Smooth muscle cell (in vitro differentiated cells): ENCODE data around the gene SPON2. TPM values are rescaled to one million over a fixed set of nuclear protein-coding genes. Genes with fewer than 3 reads are reported as not detected.

Experiments
- DNase-seq: peaks from one replicate; lab custom pipeline; 2025; ENCODE audit not compliant: unreplicated experiment; lab: John Stamatoyannopoulos, UW
- H2AFZ ChIP-seq: fragments of 200-600 bp; sonication (generic); 2 replicates; pipeline ENCODE4 v1.6.0; 2016; ENCODE audit warnings: antibody characterized with exemption, low read depth, mild to moderate bottlenecking
- H3F3A ChIP-seq: fragments of 200-600 bp; sonication (generic); 2 replicates; pipeline ENCODE4 v1.6.0; 2017; ENCODE audit warnings: antibody characterized with exemption, low read depth
- H3K27ac ChIP-seq: fragments of 200-600 bp; sonication (generic); 2 replicates; pipeline ENCODE4 v1.5.1; 2016; ENCODE audit warnings: low read depth, mild to moderate bottlenecking
- H3K27me3 ChIP-seq: fragments of 200-600 bp; sonication (generic); 2 replicates; pipeline ENCODE4 v1.6.1; 2016; ENCODE audit warnings: low read depth, mild to moderate bottlenecking
- H3K36me3 ChIP-seq: fragments of 200-600 bp; sonication (generic); 2 replicates; pipeline ENCODE4 v1.5.1; 2016; ENCODE audit warnings: low read depth
- H3K4me1 ChIP-seq: fragments of 200-600 bp; sonication (generic); 2 replicates; pipeline ENCODE4 v1.5.1; 2016; ENCODE audit warnings: low read depth
- H3K4me2 ChIP-seq: fragments of 200-600 bp; sonication (generic); 2 replicates; pipeline ENCODE4 v1.6.0; 2016; ENCODE audit warnings: mild to moderate bottlenecking
- H3K4me3 ChIP-seq: fragments of 200-600 bp; sonication (generic); 2 replicates; pipeline ENCODE4 v1.5.1; 2016; ENCODE audit warnings: mild to moderate bottlenecking
- H3K79me2 ChIP-seq: fragments of 200-600 bp; sonication (generic); 2 replicates; pipeline ENCODE4 v1.6.0; 2016; ENCODE audit warnings: low read depth, mild to moderate bottlenecking
- H3K9ac ChIP-seq: fragments of 200-600 bp; sonication (generic); 2 replicates; pipeline ENCODE4 v1.6.0; 2016; ENCODE audit warnings: low read depth
- H3K9me3 ChIP-seq: fragments of 200-600 bp; sonication (generic); replicated peaks from 2 replicates; pipeline ENCODE4 v1.5.1; 2016; ENCODE audit warnings: low read depth
- H4K20me1 ChIP-seq: fragments of 200-600 bp; sonication (generic); 2 replicates; pipeline ENCODE4 v1.6.0; 2016; ENCODE audit warnings: low read depth
- CTCF ChIP-seq: fragments of 200-600 bp; sonication (generic); IDR thresholded peaks from 2 replicates; pipeline ENCODE4 v1.5.1; 2017; ENCODE audit warnings: borderline replicate concordance, mild to moderate bottlenecking, antibody characterized with exemption; ENCODE audit not compliant: insufficient read depth, poor library complexity, severe bottlenecking
- WGBS: methylation state at CpG from one replicate; pipeline ENCODE4 v1.1.7; 2016; ENCODE audit warnings: low lambda C conversion rate; 5-methylcytosine and 5-hydroxymethylcytosine counted together
- polyA plus RNA-seq: library from polyadenylated mRNA; unstranded; fragments of >200 nt; fragmentation: Nextera tagmentation; extraction: Ambion mirVana; gene quantifications from 2 replicates; pipeline ENCODE4 v1.2.1, GENCODE V29; 2016
- total RNA-seq: library from RNA; depleted of rRNA; stranded (reverse); fragments of >200 nt; gene quantifications from 2 replicates; pipeline ENCODE4 v1.2.3, GENCODE V29; 2014

Gene SPON2
- total and polyA plus RNA-seq, 2 experiments from 2014 or later, result 171 to 427 TPM

- peaks cover 52% of the 10 kb centered on the region for H4K20me1 ChIP-seq
- no peaks in the 10 kb centered on the region for H3K36me3 ChIP-seq
- H3K9me3 ChIP-seq, result no peaks in the 10 kb centered on the region
- H3K79me2 ChIP-seq, result peaks cover 10% of the 10 kb centered on the region
- no peak overlapping the region for H3K4me2 ChIP-seq
- H3K27ac ChIP-seq, result no peak overlapping the region
- no peak overlapping the region for H3K9ac ChIP-seq
- no peak overlapping the region for H3K4me3 ChIP-seq
- peaks cover 18% of the 10 kb centered on the region for H3K27me3 ChIP-seq
- peaks cover 3% of the 10 kb centered on the region for H3F3A ChIP-seq
- H3K4me1 ChIP-seq, result peaks cover 6% of the 10 kb centered on the region
- DNase-seq, result no peak
- H2AFZ ChIP-seq, result no peak overlapping the region
- 90% methylated on average over 13 of the region's 13 CpGs for WGBS
- no peak for TF ChIP-seq CTCF
These were observed 2.7 kb downstream of the SPON2 start for GRCh38 chr4:1169691-1170096.

GRCh38 chr4:1169171-1169671 lies 3.2 kb downstream of the SPON2 start:
- WGBS, result 92% methylated on average over 17 of the region's 17 CpGs
- Histone ChIP-seq H3K79me2 (peaks cover 10% of the 10 kb centered on the region), H3K27me3 (peaks cover 18% of the 10 kb centered on the region), H4K20me1 (peaks cover 52% of the 10 kb centered on the region), H3K4me3 (no peak overlapping the region), H2AFZ (no peak overlapping the region), H3K4me1 (peaks cover 6% of the 10 kb centered on the region), H3K27ac (no peak overlapping the region), H3K9me3 (no peaks in the 10 kb centered on the region), H3K4me2 (no peak overlapping the region), H3K9ac (no peak overlapping the region), H3K36me3 (no peaks in the 10 kb centered on the region), H3F3A (no peaks in the 10 kb centered on the region)
- TF ChIP-seq CTCF, result no peak
- DNase-seq, result no peak

GRCh38 chr4:1168191-1169101 lies 3.9 kb downstream of the SPON2 start:
- H3K4me3 ChIP-seq, result no peak overlapping the region
- no peak for DNase-seq
- peak overlapping the region; percentile 42 for H3K9ac ChIP-seq
- peaks cover 52% of the 10 kb centered on the region for H4K20me1 ChIP-seq
- peaks cover 18% of the 10 kb centered on the region for H3K27me3 ChIP-seq
- peaks cover 6% of the 10 kb centered on the region for H3K4me1 ChIP-seq
- H3K36me3 ChIP-seq, result no peaks in the 10 kb centered on the region
- peak overlapping the region; percentile 96 for H3K4me2 ChIP-seq
- peaks cover 10% of the 10 kb centered on the region for H3K79me2 ChIP-seq
- H3K27ac ChIP-seq, result peak overlapping the region; percentile 26
- 87% methylated on average over 21 of the region's 21 CpGs for WGBS
- TF ChIP-seq CTCF, result no peak
- H2AFZ ChIP-seq, result no peak overlapping the region
- no peaks in the 10 kb centered on the region for H3F3A ChIP-seq
- no peaks in the 10 kb centered on the region for H3K9me3 ChIP-seq
